Inferior parietal cortex (tissue), 1 donor: ENCODE data around the gene GPR37L1.
"Not testable (repeated sequence)": the region's sequence is repeated elsewhere in the genome, so short reads cannot be mapped to it uniquely, and the experiment has no call there.

Experiments used
- DNase-seq: peaks from one replicate; pipeline ENCODE4 v3.0.0-alpha.2; 2016; ENCODE audit errors: extremely low spot score

GPR37L1 gene

GRCh38 chr1:202154766-202155477 lies 32.2 kb downstream of the GPR37L1 start:
- peak; percentile 63 for DNase-seq

- DNase-seq = no peak
Measured at GRCh38 chr1:202155478-202156021, 32.8 kb downstream of the GPR37L1 start.

DNA sequence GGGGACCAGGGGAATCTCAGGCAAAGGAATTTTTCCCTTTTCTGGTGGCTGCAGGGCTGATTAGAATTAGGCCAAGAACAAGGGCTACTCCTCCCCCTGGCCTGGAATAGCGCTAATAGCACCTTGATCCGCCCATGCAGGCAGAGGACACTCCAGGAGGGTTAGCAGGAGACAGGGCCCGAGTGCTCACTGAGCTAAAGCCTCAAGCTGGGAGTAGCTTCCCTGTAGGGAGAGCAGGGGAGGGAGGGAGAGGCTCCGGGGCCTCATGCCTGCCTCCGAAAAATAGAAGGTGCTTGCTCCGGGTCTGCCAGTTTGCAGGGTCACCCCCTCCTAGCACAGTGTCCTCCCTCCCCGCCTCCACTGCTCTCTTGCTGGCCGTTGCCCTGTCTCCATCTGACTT lies 33.9 kb downstream of the GPR37L1 start:
- DNase-seq = no peak

GRCh38 chr1:202157945-202158344 lies 35.2 kb downstream of the GPR37L1 start:
- DNase-seq = no peak

DNA sequence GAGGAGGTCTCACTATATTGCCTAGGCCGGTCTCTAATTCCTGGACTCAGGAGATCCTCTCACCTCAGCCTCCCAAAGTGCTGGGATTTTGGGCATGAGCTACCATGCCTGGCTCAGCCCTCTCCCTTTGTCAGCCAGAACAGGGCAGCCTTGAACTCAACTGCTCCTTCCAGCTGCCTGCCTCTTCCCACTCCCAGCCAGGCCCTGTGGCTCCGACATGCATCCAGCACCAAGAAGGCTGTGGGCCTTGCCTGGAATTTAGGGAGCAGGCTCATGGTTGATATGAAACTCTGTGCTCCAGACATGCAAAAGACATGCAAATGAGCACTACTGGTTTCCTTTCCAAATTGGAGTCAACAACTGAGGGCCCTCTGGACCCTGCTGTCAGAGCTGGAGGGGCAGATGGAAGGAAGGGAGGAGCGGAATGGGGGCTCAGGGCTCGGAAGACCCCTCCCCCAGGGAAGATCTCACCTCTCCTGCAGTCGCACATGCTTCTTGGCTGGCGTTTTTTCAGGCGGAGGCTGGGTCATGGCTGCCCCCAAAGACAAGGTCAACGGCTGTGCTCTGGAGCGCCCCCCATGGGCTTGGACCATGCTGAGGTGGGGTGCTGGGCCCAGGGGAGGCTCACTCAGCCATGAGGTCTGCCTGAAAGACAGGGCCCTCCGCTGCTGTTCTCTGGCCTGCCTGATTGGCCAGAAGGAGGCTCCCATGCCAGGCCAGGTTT lies 36.3 kb downstream of the GPR37L1 start:
- no peak for DNase-seq

DNA sequence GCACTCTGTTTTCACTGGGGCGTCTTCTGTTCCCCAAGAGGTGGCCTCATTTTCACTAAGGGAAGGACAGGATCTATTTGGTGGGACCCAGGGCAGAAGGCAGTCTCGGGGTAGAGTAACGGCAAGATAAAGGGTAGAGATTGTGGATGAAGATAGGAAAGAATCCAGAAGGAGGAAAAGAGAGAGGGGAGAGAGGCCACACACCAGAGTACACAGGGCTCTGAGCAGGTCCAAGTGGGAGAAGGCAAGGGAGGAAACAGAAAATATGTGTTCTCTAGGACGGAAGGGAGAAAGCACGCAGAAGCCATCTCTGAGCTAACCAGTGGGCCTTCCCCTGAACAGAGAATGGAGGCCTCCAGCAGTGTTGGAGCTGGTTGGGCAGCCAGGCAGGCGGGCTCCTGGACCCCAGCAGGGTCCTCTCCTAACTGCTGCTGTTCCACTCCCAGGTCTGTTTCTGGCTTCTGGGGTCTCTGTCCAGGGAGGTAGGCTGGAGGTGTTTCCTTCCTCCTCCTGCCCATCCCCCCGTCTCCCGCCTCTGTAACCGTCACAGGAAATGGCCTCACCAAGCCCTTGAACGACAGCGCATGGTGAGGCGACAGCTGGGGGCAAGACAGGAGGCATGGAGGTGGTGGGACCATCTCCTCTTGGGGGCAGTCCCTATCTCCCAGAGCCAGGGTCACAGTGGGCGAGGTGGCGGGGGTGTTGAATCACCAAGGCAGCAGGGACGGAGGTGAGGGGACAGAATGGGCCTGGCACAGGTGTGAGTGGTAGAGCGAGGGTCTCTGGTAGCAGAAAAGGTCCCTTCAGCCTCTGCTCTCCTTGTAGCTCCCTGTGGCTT lies 37.0 kb downstream of the GPR37L1 start:
- no peak for DNase-seq

GRCh38 chr1:202160377-202160940 lies 37.7 kb downstream of the GPR37L1 start, which contains the start of gene PTPN7:
PTPN7 (minus strand) TSS chr1:202160602; CDS start chr1:202159402, 1,200 bp downstream.
- no peak for DNase-seq

GRCh38 chr1:202161151-202162046 lies 38.7 kb downstream of the GPR37L1 start:
- no peak for DNase-seq

- DNase-seq = no peak
Measured at GRCh38 chr1:202162047-202162417, 39.3 kb downstream of the GPR37L1 start.

DNA sequence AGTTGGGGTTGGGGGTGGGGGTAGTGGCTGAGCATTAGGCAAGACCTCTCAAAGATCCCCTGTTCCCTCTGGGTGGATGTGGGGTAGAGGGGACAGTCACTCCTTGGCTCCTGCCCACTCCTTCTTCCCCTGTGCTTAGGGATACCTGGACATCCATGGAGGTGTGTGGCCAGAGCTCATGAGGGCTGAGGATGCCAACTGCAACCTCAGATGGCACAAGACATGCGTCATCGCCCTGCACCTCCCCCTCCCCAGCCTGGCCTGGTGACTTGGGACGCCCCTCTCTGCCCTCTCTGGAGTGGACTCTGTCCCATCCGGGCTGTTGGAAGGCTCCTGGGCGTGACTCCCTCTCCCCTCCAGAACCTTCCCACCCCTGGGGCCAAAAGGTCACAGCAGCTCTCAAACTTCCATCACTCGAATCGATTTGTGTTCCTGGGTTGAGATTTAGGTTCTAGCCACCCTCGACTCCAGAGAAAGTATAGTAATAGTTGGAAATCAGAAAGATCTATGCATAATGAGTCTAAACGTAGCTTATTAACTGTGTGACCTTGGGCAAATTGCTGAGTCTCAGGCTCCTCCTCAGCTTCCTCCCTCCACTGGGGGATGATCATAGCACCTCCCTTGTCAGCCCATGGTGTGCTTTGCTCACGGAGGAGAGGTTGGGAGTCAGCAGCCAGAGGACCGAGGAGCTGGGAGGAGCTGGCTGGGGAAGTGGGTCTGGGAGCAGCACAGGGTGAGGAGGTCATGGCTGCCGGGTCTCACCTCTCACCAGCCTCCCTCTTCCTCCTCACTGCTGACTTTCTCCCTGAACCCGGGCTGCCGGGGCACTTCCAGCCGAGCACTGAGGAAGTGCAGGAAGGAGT lies 39.9 kb downstream of the GPR37L1 start:
- no peak for DNase-seq

- DNase-seq = no peak
Measured at GRCh38 chr1:202163281-202164270, 40.9 kb downstream of the GPR37L1 start.

- no peak for DNase-seq
Measured at GRCh38 chr1:202164271-202165037, 41.7 kb downstream of the GPR37L1 start.

- no peak for DNase-seq
Measured at GRCh38 chr1:202165267-202165941, 42.7 kb downstream of the GPR37L1 start.

GRCh38 chr1:202165942-202166843 lies 43.5 kb downstream of the GPR37L1 start:
- no peak for DNase-seq

DNA sequence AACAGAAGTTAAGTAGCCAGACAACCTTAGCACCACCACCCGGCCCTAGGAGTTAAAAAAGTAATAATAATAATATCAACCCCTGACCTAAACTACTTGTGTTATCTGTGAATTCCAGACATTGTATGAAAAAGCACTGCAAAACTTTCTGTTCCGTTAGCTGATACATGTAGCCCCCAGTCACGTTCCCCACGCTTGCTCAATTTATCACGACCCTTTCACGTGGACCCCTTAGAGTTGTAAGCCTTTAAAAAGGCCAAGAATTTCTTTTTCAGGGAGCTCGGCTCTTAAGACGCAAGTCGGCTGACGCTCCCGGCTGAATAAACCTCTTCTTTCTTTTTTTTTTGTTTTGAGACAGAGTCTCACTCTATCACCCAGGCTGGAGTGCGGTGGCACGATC lies 44.3 kb downstream of the GPR37L1 start:
- not testable (repeated sequence) for DNase-seq
